H9 (cell line): ENCODE measurements around the gene HCN1. TPM values are rescaled to one million over a fixed set of nuclear protein-coding genes. Genes with fewer than 3 reads are reported as not detected.

Experiments
- DNase-seq: peaks from one replicate; pipeline ENCODE4 v3.0.0-alpha.2; 2017
- H2AFZ ChIP-seq: one replicate; pipeline ENCODE4 v1.6.1; 2013; ENCODE audit warnings: mild to moderate bottlenecking, low read length, control low read depth, moderate library complexity
- H2AK5ac ChIP-seq: 2 replicates; pipeline ENCODE4 v1.6.1; 2013; ENCODE audit warnings: low read length, control low read depth, mixed read lengths; ENCODE audit not compliant: insufficient read length
- H2BK120ac ChIP-seq: one replicate; pipeline ENCODE4 v1.6.1; 2013; ENCODE audit warnings: low read depth, mild to moderate bottlenecking, low read length, control low read depth, inconsistent platforms; ENCODE audit not compliant: poor library complexity, severe bottlenecking
- H2BK12ac ChIP-seq: 2 replicates; pipeline ENCODE4 v1.6.1; 2013; ENCODE audit warnings: low read length, control low read depth, mixed read lengths, low read depth; ENCODE audit not compliant: insufficient read length
- H2BK15ac ChIP-seq: 2 replicates; pipeline ENCODE4 v1.6.1; 2013; ENCODE audit warnings: low read depth, low read length, control low read depth
- H2BK20ac ChIP-seq: one replicate; pipeline ENCODE4 v1.6.1; 2013; ENCODE audit warnings: low read depth, mild to moderate bottlenecking, low read length, control low read depth, inconsistent platforms; ENCODE audit not compliant: poor library complexity, severe bottlenecking
- H2BK5ac ChIP-seq: 2 replicates; pipeline ENCODE4 v1.6.1; 2013; ENCODE audit warnings: low read length, control low read depth, mixed read lengths; ENCODE audit not compliant: insufficient read length
- H3K14ac ChIP-seq: 2 replicates; pipeline ENCODE4 v1.6.1; 2013; ENCODE audit warnings: low read length, control low read depth; ENCODE audit not compliant: insufficient read depth
- H3K18ac ChIP-seq: 2 replicates; pipeline ENCODE4 v1.6.1; 2013; ENCODE audit warnings: low read depth, mild to moderate bottlenecking, mixed read lengths, low read length, control low read depth; ENCODE audit not compliant: insufficient read length
- H3K23ac ChIP-seq: 2 replicates; pipeline ENCODE4 v1.6.1; 2013; ENCODE audit warnings: low read length, control low read depth, mixed read lengths, low read depth; ENCODE audit not compliant: insufficient read length
- H3K23me2 ChIP-seq: 2 replicates; pipeline ENCODE4 v1.6.1; 2013; ENCODE audit warnings: low read depth, mild to moderate bottlenecking, mixed read lengths, low read length, control low read depth; ENCODE audit not compliant: insufficient read length, poor library complexity, severe bottlenecking
- H3K27ac ChIP-seq: 2 replicates; pipeline ENCODE4 v1.5.1; 2013; ENCODE audit warnings: low read length, control low read depth, mixed read lengths, low read depth; ENCODE audit not compliant: insufficient read length
- H3K27me3 ChIP-seq: 2 replicates; pipeline ENCODE4 v1.6.1; 2013; ENCODE audit warnings: low read length, control low read depth, inconsistent platforms; ENCODE audit not compliant: insufficient read depth
- H3K4ac ChIP-seq: 2 replicates; pipeline ENCODE4 v1.6.1; 2013; ENCODE audit warnings: low read depth, mild to moderate bottlenecking, control low read depth, inconsistent platforms, low read length, moderate library complexity
- H3K4me1 ChIP-seq: 2 replicates; pipeline ENCODE4 v1.6.1; 2013; ENCODE audit warnings: low read length, control low read depth, inconsistent platforms; ENCODE audit not compliant: insufficient read depth
- H3K4me2 ChIP-seq: 2 replicates; pipeline ENCODE4 v1.6.1; 2013; ENCODE audit warnings: low read length, control low read depth, mixed read lengths; ENCODE audit not compliant: insufficient read length, insufficient read depth
- H3K56ac ChIP-seq: 2 replicates; pipeline ENCODE4 v1.6.1; 2013; ENCODE audit warnings: low read depth, mild to moderate bottlenecking, mixed read lengths, low read length, control low read depth; ENCODE audit not compliant: insufficient read length
- H3K79me1 ChIP-seq: 2 replicates; pipeline ENCODE4 v1.6.1; 2013; ENCODE audit warnings: low read depth, mild to moderate bottlenecking, moderate library complexity, low read length, control low read depth, inconsistent platforms; ENCODE audit not compliant: insufficient read depth, poor library complexity, severe bottlenecking
- H3K79me2 ChIP-seq: 2 replicates; pipeline ENCODE4 v1.6.1; 2013; ENCODE audit warnings: low read length, control low read depth, inconsistent platforms; ENCODE audit not compliant: insufficient read depth
- H3K9ac ChIP-seq: 2 replicates; pipeline ENCODE4 v1.6.1; 2013; ENCODE audit warnings: low read length, control low read depth, mixed read lengths; ENCODE audit not compliant: insufficient read length; ENCODE audit errors: extremely low read depth
- H3K9me3 ChIP-seq: one replicate; pipeline ENCODE4 v1.6.1; 2013; ENCODE audit warnings: low read depth, low read length, inconsistent platforms; ENCODE audit not compliant: control insufficient read depth
- H3T11ph ChIP-seq: one replicate; pipeline ENCODE4 v1.6.1; 2013; ENCODE audit warnings: mild to moderate bottlenecking, low read length, control low read depth, inconsistent platforms
- H4K20me1 ChIP-seq: one replicate; pipeline ENCODE4 v1.6.1; 2013; ENCODE audit not compliant: control insufficient read depth, insufficient read length, insufficient read depth
- H4K5ac ChIP-seq: 2 replicates; pipeline ENCODE4 v1.6.1; 2013; ENCODE audit warnings: low read depth, mild to moderate bottlenecking, mixed read lengths, low read length, control low read depth; ENCODE audit not compliant: insufficient read length
- H4K8ac ChIP-seq: replicated peaks from 2 replicates; pipeline ENCODE4 v1.6.1; 2013; ENCODE audit warnings: low read length, control low read depth, mixed read lengths, low read depth; ENCODE audit not compliant: insufficient read length
- H4K91ac ChIP-seq: 2 replicates; pipeline ENCODE4 v1.6.1; 2013; ENCODE audit warnings: low read depth, mild to moderate bottlenecking, moderate library complexity, mixed read lengths, low read length, control low read depth; ENCODE audit not compliant: insufficient read length
- H3K27ac Mint-ChIP-seq, 3 experiments: 2 replicates in 2 of 3; 3 replicates in 1 of 3; pipeline ENCODE4 v1.8.0; 2020 to 2021; ENCODE audit warnings: mixed read lengths in 3 of 3, mild to moderate bottlenecking in 1 of 3, moderate library complexity in 1 of 3
- H3K27me3 Mint-ChIP-seq: 2 replicates; pipeline ENCODE4 v1.8.0; 2021; ENCODE audit warnings: low read depth, mild to moderate bottlenecking, moderate library complexity, mixed read lengths
- H3K36me3 Mint-ChIP-seq, 3 experiments: 2 replicates in 2 of 3; 3 replicates in 1 of 3; pipeline ENCODE4 v1.8.0; 2020 to 2021; ENCODE audit warnings: low read depth in 3 of 3, mixed read lengths in 3 of 3; ENCODE audit not compliant: insufficient read depth in 1 of 3
- H3K4me1 Mint-ChIP-seq, 2 experiments: 2 replicates each; pipeline ENCODE4 v1.8.0; 2020; ENCODE audit warnings: mixed read lengths in 2 of 2
- H3K4me3 Mint-ChIP-seq, 2 experiments: 2 replicates in 1 of 2; 3 replicates in 1 of 2; pipeline ENCODE4 v1.8.0; 2020 to 2021; ENCODE audit warnings: mild to moderate bottlenecking in 2 of 2, mixed read lengths in 2 of 2, moderate library complexity in 1 of 2
- H3K9me3 Mint-ChIP-seq, 2 experiments: 2 replicates in 1 of 2; 3 replicates in 1 of 2; pipeline ENCODE4 v1.8.0; 2020; ENCODE audit warnings: mild to moderate bottlenecking in 2 of 2, mixed read lengths in 2 of 2, moderate library complexity in 1 of 2
- CTCF ChIP-seq: fragments of 200-600 bp; sonication (generic); conservative IDR thresholded peaks from 3 replicates; pipeline ENCODE4 v1.8.0; 2021; ENCODE audit warnings: antibody characterized with exemption, mild to moderate bottlenecking
- WGBS: extraction: QIAGEN DNeasy Blood & Tissue Kit; methylation state at CpG from one replicate; pipeline ENCODE4 v1.1.7; 2013; ENCODE audit warnings: missing lambda C conversion rate, low lambda C conversion rate, mixed read lengths; ENCODE audit not compliant: insufficient read length; ENCODE audit errors: extremely low coverage; 5-methylcytosine and 5-hydroxymethylcytosine counted together
- total RNA-seq: library from RNA; stranded (reverse); gene quantifications from 2 replicates; pipeline ENCODE4 v1.2.1, GENCODE V29; 2021

The HCN1 gene
- total RNA-seq, 1 experiment from 2014 or later: 4.6 TPM

GRCh38 chr5:45261125-45261524 is 435.1 kb downstream of the HCN1 start:
- H3K36me3 Mint-ChIP-seq: peaks cover 0 to 10% (median 2%) of the 10 kb centered on the region in 3 experiments; a peak in 5 of 7 replicates
- Histone ChIP-seq H3K4ac (no peak overlapping the region), H3K4me2 (no peak overlapping the region), H4K20me1 (no peaks in the 10 kb centered on the region), H4K5ac (no peak overlapping the region), H3K79me1 (no peaks in the 10 kb centered on the region), H3K9me3 (no peaks in the 10 kb centered on the region), H2BK15ac (no peak overlapping the region), H4K91ac (no peak overlapping the region), H3K18ac (no peak overlapping the region), H3K4me1 (no peaks in the 10 kb centered on the region), H3T11ph (no peak overlapping the region), H3K14ac (no peak overlapping the region), H2BK20ac (no peak overlapping the region), H2BK5ac (no peak overlapping the region), H2AK5ac (no peak overlapping the region), H4K8ac (no peak overlapping the region), H3K56ac (no peak overlapping the region), H3K23ac (no peak overlapping the region), H3K27ac (no peak overlapping the region), H2BK12ac (no peak overlapping the region), H3K9ac (no peak overlapping the region), H3K27me3 (no peaks in the 10 kb centered on the region), H2AFZ (no peak overlapping the region), H3K23me2 (no peaks in the 10 kb centered on the region), H3K79me2 (no peaks in the 10 kb centered on the region), H2BK120ac (no peak overlapping the region)
- no peaks in the 10 kb centered on the region for H3K27me3 Mint-ChIP-seq
- no peak overlapping the region for H3K4me3 Mint-ChIP-seq
- TF ChIP-seq CTCF: no peak
- H3K27ac Mint-ChIP-seq: no peak overlapping the region
- H3K4me1 Mint-ChIP-seq: peaks cover 4 to 6% of the 10 kb centered on the region in 2 experiments
- H3K9me3 Mint-ChIP-seq: 0 out of 5 replicates have a peak, but pooled peaks cover 0 to 2% of the 10 kb centered on the region in 2 experiments
- DNase-seq: no peak
- no CpG with 5 or more reads among the region's 4 CpGs for WGBS
